A673 (cell line): ENCODE results near the gene MAP4. TPM values are rescaled to one million over a fixed set of nuclear protein-coding genes. Genes with fewer than 3 reads are reported as not detected.

Source experiments
- BruUV-seq: library from RNA; stranded (reverse); fragments of 400-500 nt; replicated peaks from 2 replicates; lab custom pipeline; 2021; lab: Mats Ljungman, UMichigan
- CTCF ChIA-PET: fragments of 300-600 bp; sonication (Branson Sonifier 250); formaldehyde crosslinking; loops from one replicate; lab custom pipeline; 2022; ENCODE audit warnings: antibody characterized with exemption; lab: Charles Lee
- POLR2A ChIA-PET: fragments of 300-600 bp; sonication (Branson Sonifier 250); formaldehyde crosslinking; loops from one replicate; lab custom pipeline; 2022; ENCODE audit warnings: antibody characterized with exemption; ENCODE audit not compliant: low non-redundant PET; lab: Charles Lee
- DNase-seq: peaks from one replicate; pipeline ENCODE4 v3.0.0-alpha.2; 2015; ENCODE audit warnings: low spot score
- H3K27ac ChIP-seq: fragments of 200-600 bp; sonication (generic); 2 replicates; pipeline ENCODE4 v1.5.1; 2016; ENCODE audit warnings: mixed run types, low read depth, mild to moderate bottlenecking, mixed read lengths, antibody characterized with exemption, low read length; ENCODE audit not compliant: poor library complexity, severe bottlenecking
- H3K27me3 ChIP-seq: fragments of 200-600 bp; sonication (generic); replicated peaks from 2 replicates; pipeline ENCODE4 v1.6.1; 2017; ENCODE audit warnings: mixed run types, low read depth, mild to moderate bottlenecking, mixed read lengths, antibody characterized with exemption, low read length; ENCODE audit not compliant: insufficient read depth, poor library complexity
- H3K36me3 ChIP-seq: fragments of 200-600 bp; sonication (generic); 2 replicates; pipeline ENCODE4 v1.6.1; 2016; ENCODE audit warnings: mixed run types, mild to moderate bottlenecking, mixed read lengths, antibody characterized with exemption, low read length; ENCODE audit not compliant: insufficient read depth, poor library complexity, severe bottlenecking
- H3K4me1 ChIP-seq: fragments of 200-600 bp; sonication (generic); 2 replicates; pipeline ENCODE4 v1.6.1; 2017; ENCODE audit warnings: mixed run types, mild to moderate bottlenecking, mixed read lengths, antibody characterized with exemption, low read length; ENCODE audit not compliant: insufficient read depth, poor library complexity, severe bottlenecking
- H3K4me3 ChIP-seq: fragments of 200-600 bp; sonication (generic); 2 replicates; pipeline ENCODE4 v1.5.1; 2016; ENCODE audit warnings: low read depth, mixed run types, mild to moderate bottlenecking, mixed read lengths, low read length; ENCODE audit not compliant: poor library complexity, severe bottlenecking
- H3K9me3 ChIP-seq: fragments of 200-600 bp; sonication (generic); 2 replicates; pipeline ENCODE4 v1.6.1; 2016; ENCODE audit warnings: mixed run types, low read depth, mild to moderate bottlenecking, mixed read lengths, antibody characterized with exemption, low read length; ENCODE audit not compliant: poor library complexity, severe bottlenecking
- EZH2 ChIP-seq: fragments of 200-600 bp; sonication (generic); IDR thresholded peaks from 2 replicates; pipeline ENCODE4 v1.6.1; 2017; ENCODE audit warnings: borderline replicate concordance, low read depth, mild to moderate bottlenecking, mixed read lengths, antibody characterized with exemption, low read length; ENCODE audit not compliant: poor library complexity, severe bottlenecking
- intact Hi-C: fragments of 100-400 bp; cut with micrococcal nuclease; formaldehyde crosslinking; loops from one replicate; pipeline ENCODE4 v1.10.0; 2022; ENCODE audit not compliant: unreplicated experiment
- total RNA-seq: library from RNA; stranded (reverse); gene quantifications from 2 replicates; pipeline ENCODE4 v1.2.3, GENCODE V29; 2021
- TF ChIP-seq, protein P1 (sequence below): fragments of 300-800, 200-600 bp; sonication (generic); conservative IDR thresholded peaks from 2 replicates; pipeline ENCODE4 v1.5.1; 2017; ENCODE audit warnings: low read depth, mild to moderate bottlenecking, antibody characterized with exemption, low read length, moderate library complexity, mixed read lengths

The MAP4 gene
- total RNA-seq, 1 experiment from 2014 or later = 105 TPM

DNA sequence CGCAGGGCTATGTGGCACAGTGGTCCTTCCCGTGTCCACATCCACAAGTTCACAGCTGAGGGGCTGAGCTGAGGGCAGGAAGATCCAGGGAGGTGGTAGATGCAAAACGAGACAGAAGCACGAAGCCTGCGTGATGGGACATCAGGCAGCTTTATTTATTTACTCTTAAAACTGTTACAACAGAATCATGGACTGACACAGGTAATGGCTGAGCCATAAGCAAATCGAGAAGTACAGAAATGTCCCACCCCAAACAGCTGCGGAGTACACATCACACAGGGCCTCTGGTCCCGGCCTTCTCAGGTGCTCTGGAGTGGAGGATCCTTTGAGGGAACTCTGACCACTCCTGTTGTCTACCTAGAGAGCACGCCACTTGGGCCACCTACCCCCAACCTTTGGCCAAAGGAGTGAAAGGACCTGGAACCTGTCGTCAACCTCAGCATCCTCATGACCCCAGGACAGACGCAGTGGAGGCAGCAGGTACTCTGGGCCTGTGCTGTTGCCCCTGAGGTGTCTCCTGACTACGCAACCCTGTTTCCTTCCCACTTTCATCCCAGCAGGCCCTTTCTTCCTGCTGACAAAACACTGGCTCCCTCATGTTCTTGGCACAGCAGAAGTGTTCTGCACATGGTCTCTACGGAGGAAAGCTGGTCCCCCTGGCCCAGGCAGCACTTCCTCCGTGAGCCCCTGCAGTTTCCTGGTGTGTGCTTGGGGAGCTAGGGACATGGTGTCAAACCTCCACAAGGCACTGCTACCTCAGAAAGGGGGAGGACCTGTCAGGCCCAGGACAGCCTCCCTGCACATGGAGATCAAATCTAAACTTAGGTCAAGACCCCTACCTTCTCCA lies 165.4 kb downstream of the MAP4 start:
- Histone ChIP-seq H3K4me3 (no peak overlapping the region), H3K27me3 (no peaks in the 10 kb centered on the region), H3K9me3 (no peaks in the 10 kb centered on the region), H3K4me1 (no peaks in the 10 kb centered on the region), H3K36me3 (peaks cover 24% of the 10 kb centered on the region), H3K27ac (no peak overlapping the region)
- ChIA-PET CTCF (no interaction called here), POLR2A (no interaction called here)
- intact Hi-C loops = no loop called here
- DNase-seq = no peak
- TF ChIP-seq, protein P1, sequence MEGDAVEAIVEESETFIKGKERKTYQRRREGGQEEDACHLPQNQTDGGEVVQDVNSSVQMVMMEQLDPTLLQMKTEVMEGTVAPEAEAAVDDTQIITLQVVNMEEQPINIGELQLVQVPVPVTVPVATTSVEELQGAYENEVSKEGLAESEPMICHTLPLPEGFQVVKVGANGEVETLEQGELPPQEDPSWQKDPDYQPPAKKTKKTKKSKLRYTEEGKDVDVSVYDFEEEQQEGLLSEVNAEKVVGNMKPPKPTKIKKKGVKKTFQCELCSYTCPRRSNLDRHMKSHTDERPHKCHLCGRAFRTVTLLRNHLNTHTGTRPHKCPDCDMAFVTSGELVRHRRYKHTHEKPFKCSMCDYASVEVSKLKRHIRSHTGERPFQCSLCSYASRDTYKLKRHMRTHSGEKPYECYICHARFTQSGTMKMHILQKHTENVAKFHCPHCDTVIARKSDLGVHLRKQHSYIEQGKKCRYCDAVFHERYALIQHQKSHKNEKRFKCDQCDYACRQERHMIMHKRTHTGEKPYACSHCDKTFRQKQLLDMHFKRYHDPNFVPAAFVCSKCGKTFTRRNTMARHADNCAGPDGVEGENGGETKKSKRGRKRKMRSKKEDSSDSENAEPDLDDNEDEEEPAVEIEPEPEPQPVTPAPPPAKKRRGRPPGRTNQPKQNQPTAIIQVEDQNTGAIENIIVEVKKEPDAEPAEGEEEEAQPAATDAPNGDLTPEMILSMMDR = no peak
- no peak for TF ChIP-seq EZH2
- no TSS peak for BruUV-seq

DNA sequence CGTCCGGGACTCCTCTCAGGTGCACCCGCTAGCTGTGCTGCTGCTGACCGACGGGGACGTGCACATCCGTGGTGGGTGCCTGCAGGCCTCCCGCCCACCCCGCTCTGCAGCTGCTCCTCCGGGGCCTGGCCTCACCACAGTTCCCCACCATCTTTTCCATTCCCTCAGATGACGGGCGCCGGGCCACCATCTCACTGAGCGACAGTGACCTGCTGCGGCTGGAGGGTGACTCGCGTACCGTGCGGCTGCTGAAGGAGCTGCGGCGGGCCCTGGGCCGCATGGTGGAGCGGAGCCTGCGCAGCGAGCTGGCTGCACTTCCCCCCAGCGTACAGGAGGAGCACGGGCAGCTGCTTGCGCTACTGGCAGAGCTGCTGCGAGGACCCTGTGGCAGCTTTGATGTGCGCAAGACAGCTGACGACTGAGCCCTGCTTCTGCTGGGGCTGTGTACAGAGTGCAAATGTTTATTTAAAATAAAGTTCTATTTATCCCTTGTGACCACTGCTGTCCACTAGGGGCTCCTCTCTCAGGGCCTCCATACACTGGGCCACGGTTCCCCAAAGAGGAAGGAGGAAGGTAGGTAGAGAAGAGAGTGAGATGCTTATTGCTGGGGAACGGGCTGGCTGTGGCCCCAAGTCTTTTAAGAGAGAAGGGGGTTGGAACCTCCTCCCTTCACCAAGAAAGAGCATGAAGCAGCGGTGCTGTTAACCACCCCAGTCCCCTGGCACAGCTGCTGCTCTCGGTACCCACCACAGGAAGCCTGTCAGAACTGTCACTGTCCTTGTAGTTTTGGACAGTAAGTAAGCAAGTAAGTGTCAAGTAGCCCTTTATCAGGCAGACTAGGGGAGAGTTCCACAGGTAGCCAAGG lies 166.3 kb downstream of the MAP4 start:
- intact Hi-C loops = no loop called here
- ChIA-PET POLR2A (no interaction called here), CTCF (no interaction called here)

DNA sequence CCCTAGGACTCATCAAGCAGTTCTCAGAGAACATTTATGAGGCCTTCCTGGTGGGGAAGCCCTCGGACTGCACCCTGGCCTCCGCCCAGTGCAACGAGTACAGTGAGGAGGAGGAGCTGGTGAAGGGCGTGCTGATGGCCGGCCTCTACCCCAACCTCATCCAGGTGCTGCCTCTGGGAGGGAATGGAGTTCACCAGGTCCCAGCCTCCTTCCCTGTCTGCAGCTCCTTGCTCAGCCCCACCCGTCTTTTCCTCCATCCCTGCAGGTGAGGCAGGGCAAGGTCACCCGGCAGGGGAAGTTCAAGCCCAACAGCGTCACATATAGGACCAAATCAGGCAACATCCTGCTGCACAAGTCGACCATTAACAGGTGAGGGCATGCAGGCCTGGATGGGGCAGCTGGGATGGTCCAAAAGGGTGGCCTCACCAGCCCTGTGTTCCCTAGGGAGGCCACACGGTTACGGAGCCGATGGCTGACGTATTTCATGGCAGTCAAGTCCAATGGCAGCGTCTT lies 167.0 kb downstream of the MAP4 start:
- no peaks in the 10 kb centered on the region for H3K9me3 ChIP-seq
- ChIA-PET POLR2A (no interaction called here), CTCF (no interaction called here)
- BruUV-seq = TSS peak; percentile 43
- peaks cover 24% of the 10 kb centered on the region for H3K36me3 ChIP-seq
- no peak overlapping the region for H3K4me3 ChIP-seq
- H3K27ac ChIP-seq = no peak overlapping the region
- no peaks in the 10 kb centered on the region for H3K27me3 ChIP-seq
- intact Hi-C loops = no loop called here
- no peaks in the 10 kb centered on the region for H3K4me1 ChIP-seq
- TF ChIP-seq, protein P1 = no peak
- no peak for TF ChIP-seq EZH2
- no peak for DNase-seq

More for the DNA sequence above, 166.3 kb downstream of the MAP4 start:
- H3K27me3 ChIP-seq = no peaks in the 10 kb centered on the region
- H3K9me3 ChIP-seq = no peaks in the 10 kb centered on the region
- BruUV-seq = no TSS peak
- DNase-seq = no peak
- H3K36me3 ChIP-seq = peaks cover 27% of the 10 kb centered on the region
- no peak overlapping the region for H3K27ac ChIP-seq
- H3K4me3 ChIP-seq = no peak overlapping the region
- no peaks in the 10 kb centered on the region for H3K4me1 ChIP-seq
- TF ChIP-seq, protein P1 = peak; percentile 41
- TF ChIP-seq EZH2 = no peak
